SK-N-SH (cell line): Measurements from ENCODE around the gene SLC35A3.

Experiments
- CTCF ChIP-seq: fragments of 200-600 bp; sonication (generic); IDR thresholded peaks from 2 replicates; pipeline ENCODE4 v1.6.1; 2017; ENCODE audit warnings: antibody characterized with exemption, mild to moderate bottlenecking, moderate library complexity
- GABPA ChIP-seq: IDR thresholded peaks from 2 replicates; pipeline ENCODE4 v1.4.0; 2012; ENCODE audit warnings: low read depth, mild to moderate bottlenecking
- POLR2AphosphoS5 ChIP-seq: IDR thresholded peaks from 2 replicates; pipeline ENCODE4 v1.6.1; 2012; ENCODE audit warnings: low read depth, low read length
- ZBTB33 ChIP-seq: IDR thresholded peaks from 2 replicates; pipeline ENCODE4 v1.4.0; 2012; ENCODE audit warnings: low read depth, borderline replicate concordance

GRCh38 chr1:100053119-100053518 is 83.3 kb downstream of the SLC35A3 start:
- TF ChIP-seq GABPA (no peak), ZBTB33 (no peak), CTCF (no peak), POLR2AphosphoS5 (no peak)
